K562 (cell line): ENCODE data around the gene FKBP7. TPM values are rescaled to one million over a fixed set of nuclear protein-coding genes. Genes with fewer than 3 reads are reported as not detected.
A peak's percentile ranks its signal among the peaks of the same experiment; 100 is the strongest.

ENCODE experiments used
- ATF7 ChIP-seq: fragments of 450-650 bp; IDR thresholded peaks from 2 replicates; pipeline ENCODE4 v1.7.1; 2014; ENCODE audit warnings: mild to moderate bottlenecking, moderate library complexity
- CC2D1A ChIP-seq: fragments of 450-650 bp; IDR thresholded peaks from 2 replicates; pipeline ENCODE4 v1.6.1; 2017; ENCODE audit warnings: mild to moderate bottlenecking
- FOXM1 ChIP-seq, 2 experiments: fragments of 450-650 bp in 1 of 2; sonication (generic) in 1 of 2; formaldehyde crosslinking in 1 of 2; IDR thresholded peaks; 2 replicates each; pipeline versions ENCODE4 v1.6.1 to v1.9.0; 2017 to 2022; ENCODE audit warnings: low read depth in 2 of 2, mild to moderate bottlenecking in 2 of 2, missing genetic modification reagents in 1 of 2, moderate library complexity in 1 of 2
- HNRNPUL1 ChIP-seq: fragments of 200-400 bp; formaldehyde crosslinking; IDR thresholded peaks from 2 replicates; pipeline ENCODE4 v1.6.1; 2017; ENCODE audit warnings: low read length
- KLF16 ChIP-seq: IDR thresholded peaks from 2 replicates; pipeline ENCODE4 v1.6.1; 2016; ENCODE audit warnings: antibody characterized with exemption
- MAX ChIP-seq: sonication (generic); formaldehyde crosslinking; IDR thresholded peaks from 2 replicates; pipeline ENCODE4 v1.9.0; 2022; ENCODE audit warnings: mild to moderate bottlenecking, missing genetic modification reagents
- MCM2 ChIP-seq: fragments of 450-650 bp; IDR thresholded peaks from 2 replicates; pipeline ENCODE4 v1.6.1; 2017; ENCODE audit warnings: low read depth, mild to moderate bottlenecking
- MCM5 ChIP-seq: fragments of 450-650 bp; IDR thresholded peaks from 2 replicates; pipeline ENCODE4 v1.6.1; 2016; ENCODE audit warnings: low read depth
- MEIS2 ChIP-seq: fragments of 450-650 bp; IDR thresholded peaks from 2 replicates; pipeline ENCODE4 v1.6.1; 2014; ENCODE audit warnings: mild to moderate bottlenecking; ENCODE audit not compliant: partially characterized antibody
- NR0B1 ChIP-seq: fragments of 450-650 bp; IDR thresholded peaks from one replicate; pipeline ENCODE4 v1.6.1; 2018; ENCODE audit warnings: mild to moderate bottlenecking, moderate library complexity; ENCODE audit not compliant: partially characterized antibody
- OTX1 ChIP-seq: fragments of 450-650 bp; formaldehyde crosslinking; IDR thresholded peaks from 2 replicates; pipeline ENCODE4 v1.4.0; 2022; ENCODE audit warnings: mild to moderate bottlenecking
- RBM17 ChIP-seq: fragments of 200-400 bp; formaldehyde crosslinking; IDR thresholded peaks from 2 replicates; pipeline ENCODE4 v1.6.1; 2017; ENCODE audit warnings: low read depth, mild to moderate bottlenecking, low read length, borderline replicate concordance
- SRF ChIP-seq, 2 experiments: fragments of 250-450, 450-650 bp in 1 of 2; sonication (Bioruptor Pico) in 1 of 2; sonication (generic) in 1 of 2; formaldehyde crosslinking; IDR thresholded peaks; 2 replicates each; pipeline versions ENCODE4 v1.5.0 to v1.5.1; 2020 to 2022; ENCODE audit warnings: mild to moderate bottlenecking in 1 of 2, missing genetic modification reagents in 1 of 2
- STAT5A ChIP-seq: IDR thresholded peaks from 2 replicates; pipeline ENCODE4 v1.6.1; 2012; ENCODE audit warnings: low read length, inconsistent platforms, borderline replicate concordance
- TAL1 ChIP-seq: fragments of 450-650 bp; IDR thresholded peaks from 2 replicates; pipeline ENCODE4 v1.6.1; 2016; ENCODE audit warnings: mild to moderate bottlenecking
- ZNF324 ChIP-seq: fragments of 250-450 bp; sonication (Bioruptor Pico); IDR thresholded peaks from 2 replicates; pipeline ENCODE4 v1.4.0; 2020; ENCODE audit warnings: mild to moderate bottlenecking
- ZNF79 ChIP-seq: fragments of 250-450 bp; sonication (Bioruptor Pico); IDR thresholded peaks from 2 replicates; pipeline ENCODE4 v1.4.0; 2020; ENCODE audit warnings: low read depth, mild to moderate bottlenecking, moderate library complexity
- polyA plus RNA-seq, 8 experiments: library from polyadenylated mRNA; depleted of rRNA in 4 of 8; stranded (reverse) in 5 of 8; unstranded in 3 of 8; fragments of >200 nt; fragmentation: Nextera tagmentation in 2 of 8; fragmentation: Illumina TruSeq in 1 of 8; extraction: Ambion mirVana in 2 of 8; extraction: Trizol in 1 of 8; gene quantifications; 2 replicates each; pipeline versions ENCODE4 v1.2.1 to v1.2.3, GENCODE V29; 2011 to 2014; ENCODE audit warnings: inconsistent platforms in 1 of 8, missing spikeins in 1 of 8
- total RNA-seq, 7 experiments: library from RNA; depleted of rRNA in 6 of 7; stranded (reverse); fragments of >200 nt in 6 of 7; fragmentation: Illumina TruSeq in 2 of 7; extraction: Trizol in 2 of 7; gene quantifications; 2 replicates each; pipeline versions ENCODE4 v1.2.1 to v1.2.3, GENCODE V29; 2011 to 2021; ENCODE audit warnings: low replicate concordance in 1 of 7
- TF ChIP-seq, protein P1 (sequence below): fragments of 450-650 bp; conservative IDR thresholded peaks from 2 replicates; pipeline ENCODE4 v1.6.1; 2016; ENCODE audit warnings: missing genetic modification characterization, low read depth, mild to moderate bottlenecking, missing compliant biosample characterization, moderate library complexity
- TF ChIP-seq, protein P2 (sequence below), 2 experiments: fragments of 450-650 bp in 1 of 2; sonication (generic) in 1 of 2; formaldehyde crosslinking in 1 of 2; IDR thresholded peaks in 1 of 2; conservative IDR thresholded peaks in 1 of 2; 2 replicates each; pipeline versions ENCODE4 v1.6.1 to v1.8.1; 2016 to 2023; ENCODE audit warnings: mild to moderate bottlenecking in 2 of 2, moderate library complexity in 2 of 2, inconsistent platforms in 1 of 2, missing genetic modification reagents in 1 of 2
- TF ChIP-seq, protein P3 (sequence below), 2 experiments: fragments of 450-650 bp; conservative IDR thresholded peaks; 2 replicates each; pipeline ENCODE4 v1.6.1; 2017; ENCODE audit warnings: mild to moderate bottlenecking in 2 of 2, moderate library complexity in 2 of 2
- TF ChIP-seq, protein P4 (sequence below), 3 experiments: IDR thresholded peaks in 2 of 3; conservative IDR thresholded peaks in 1 of 3; 2 replicates each; pipeline ENCODE4 v1.5.1; 2011 to 2012; ENCODE audit warnings: low read length in 3 of 3, mild to moderate bottlenecking in 3 of 3, control low read depth in 2 of 3, improper control_type of control experiment in 1 of 3, inconsistent platforms in 1 of 3, low read depth in 1 of 3, mixed read lengths in 1 of 3, moderate library complexity in 1 of 3; ENCODE audit not compliant: insufficient read depth in 2 of 3

The FKBP7 gene
- total and polyA plus RNA-seq, 9 of the 15 experiments (the other 6 are each of a cell fraction or from before 2014, with no cell fraction given), result 6.1 to 23.2 (median 19.0) TPM

DNA sequence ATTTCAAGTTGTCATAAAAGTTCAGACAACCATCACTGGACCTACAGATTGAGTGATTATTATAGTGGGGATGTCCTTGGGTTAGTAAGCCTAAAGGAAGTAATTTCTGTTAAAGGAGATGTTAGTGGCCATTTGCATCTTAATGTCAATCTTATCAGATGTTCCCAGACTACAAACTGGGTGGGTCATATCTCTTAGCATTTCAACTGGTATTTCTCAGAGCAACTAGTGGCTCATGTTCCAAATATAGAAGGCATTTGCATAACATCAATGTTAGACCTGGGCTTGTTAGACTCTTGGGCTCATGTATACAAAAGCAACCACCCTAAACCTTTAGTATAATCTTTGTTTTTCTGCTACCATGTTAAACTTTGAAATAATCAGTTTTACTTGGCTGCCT, 19.7 kb upstream of the FKBP7 start (continued):
- TF ChIP-seq, protein P1, sequence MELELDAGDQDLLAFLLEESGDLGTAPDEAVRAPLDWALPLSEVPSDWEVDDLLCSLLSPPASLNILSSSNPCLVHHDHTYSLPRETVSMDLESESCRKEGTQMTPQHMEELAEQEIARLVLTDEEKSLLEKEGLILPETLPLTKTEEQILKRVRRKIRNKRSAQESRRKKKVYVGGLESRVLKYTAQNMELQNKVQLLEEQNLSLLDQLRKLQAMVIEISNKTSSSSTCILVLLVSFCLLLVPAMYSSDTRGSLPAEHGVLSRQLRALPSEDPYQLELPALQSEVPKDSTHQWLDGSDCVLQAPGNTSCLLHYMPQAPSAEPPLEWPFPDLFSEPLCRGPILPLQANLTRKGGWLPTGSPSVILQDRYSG (tag), result no peak
- TF ChIP-seq MCM5, result no peak
- no peak; the same call in 1 of the 2 replicates for TF ChIP-seq ATF7
- TF ChIP-seq, protein P2, sequence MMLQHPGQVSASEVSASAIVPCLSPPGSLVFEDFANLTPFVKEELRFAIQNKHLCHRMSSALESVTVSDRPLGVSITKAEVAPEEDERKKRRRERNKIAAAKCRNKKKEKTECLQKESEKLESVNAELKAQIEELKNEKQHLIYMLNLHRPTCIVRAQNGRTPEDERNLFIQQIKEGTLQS (IDR thresholded peaks at IDR 0.05), result peak; percentile 67
- TF ChIP-seq, protein P2 (CRISPR knock-in tag; conservative IDR thresholded peaks at IDR 0.05), result no peak
- peak; percentile 61; the same call in 1 of the 2 replicates for TF ChIP-seq STAT5A
- no peak for TF ChIP-seq ZNF79 (CRISPR knock-in tag)
- no peak for TF ChIP-seq CC2D1A
- TF ChIP-seq, protein P3, sequence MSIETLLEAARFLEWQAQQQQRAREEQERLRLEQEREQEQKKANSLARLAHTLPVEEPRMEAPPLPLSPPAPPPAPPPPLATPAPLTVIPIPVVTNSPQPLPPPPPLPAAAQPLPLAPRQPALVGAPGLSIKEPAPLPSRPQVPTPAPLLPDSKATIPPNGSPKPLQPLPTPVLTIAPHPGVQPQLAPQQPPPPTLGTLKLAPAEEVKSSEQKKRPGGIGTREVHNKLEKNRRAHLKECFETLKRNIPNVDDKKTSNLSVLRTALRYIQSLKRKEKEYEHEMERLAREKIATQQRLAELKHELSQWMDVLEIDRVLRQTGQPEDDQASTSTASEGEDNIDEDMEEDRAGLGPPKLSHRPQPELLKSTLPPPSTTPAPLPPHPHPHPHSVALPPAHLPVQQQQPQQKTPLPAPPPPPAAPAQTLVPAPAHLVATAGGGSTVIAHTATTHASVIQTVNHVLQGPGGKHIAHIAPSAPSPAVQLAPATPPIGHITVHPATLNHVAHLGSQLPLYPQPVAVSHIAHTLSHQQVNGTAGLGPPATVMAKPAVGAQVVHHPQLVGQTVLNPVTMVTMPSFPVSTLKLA (conservative IDR thresholded peaks at IDR 0.05), result 0 out of 4 replicates have a peak, but pooled peaks of 1 of the 2 experiments have one; percentile 11
- TF ChIP-seq TAL1, result peak; percentile 60
- peak; percentile 33 for TF ChIP-seq MEIS2
- no peak for TF ChIP-seq HNRNPUL1
- 0 out of 2 replicates have a peak, but pooled peaks have one; percentile 34 for TF ChIP-seq KLF16
- no peak for TF ChIP-seq RBM17
- no peak for TF ChIP-seq ZNF324
- no peak for TF ChIP-seq OTX1 (CRISPR knock-in tag)
- no peak for TF ChIP-seq MCM2
- TF ChIP-seq SRF (CRISPR knock-in tag; IDR thresholded peaks at IDR 0.05), result peak in 1 of 2 experiments; percentile 59; a peak in 2 of 4 replicates
- TF ChIP-seq, protein P4, sequence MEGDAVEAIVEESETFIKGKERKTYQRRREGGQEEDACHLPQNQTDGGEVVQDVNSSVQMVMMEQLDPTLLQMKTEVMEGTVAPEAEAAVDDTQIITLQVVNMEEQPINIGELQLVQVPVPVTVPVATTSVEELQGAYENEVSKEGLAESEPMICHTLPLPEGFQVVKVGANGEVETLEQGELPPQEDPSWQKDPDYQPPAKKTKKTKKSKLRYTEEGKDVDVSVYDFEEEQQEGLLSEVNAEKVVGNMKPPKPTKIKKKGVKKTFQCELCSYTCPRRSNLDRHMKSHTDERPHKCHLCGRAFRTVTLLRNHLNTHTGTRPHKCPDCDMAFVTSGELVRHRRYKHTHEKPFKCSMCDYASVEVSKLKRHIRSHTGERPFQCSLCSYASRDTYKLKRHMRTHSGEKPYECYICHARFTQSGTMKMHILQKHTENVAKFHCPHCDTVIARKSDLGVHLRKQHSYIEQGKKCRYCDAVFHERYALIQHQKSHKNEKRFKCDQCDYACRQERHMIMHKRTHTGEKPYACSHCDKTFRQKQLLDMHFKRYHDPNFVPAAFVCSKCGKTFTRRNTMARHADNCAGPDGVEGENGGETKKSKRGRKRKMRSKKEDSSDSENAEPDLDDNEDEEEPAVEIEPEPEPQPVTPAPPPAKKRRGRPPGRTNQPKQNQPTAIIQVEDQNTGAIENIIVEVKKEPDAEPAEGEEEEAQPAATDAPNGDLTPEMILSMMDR (IDR thresholded peaks at IDR 0.05 in 2 of 3, conservative IDR thresholded peaks at IDR 0.05 in 1 of 3; ENCODE audit: insufficient read depth in 2 of 3, low read depth in 1 of 3, low read length in 3 of 3), result no peak
- TF ChIP-seq FOXM1 (IDR thresholded peaks at IDR 0.05; ENCODE audit: low read depth), result 0 out of 2 replicates have a peak, but pooled peaks have one; percentile 23
- no peak for TF ChIP-seq FOXM1 (CRISPR knock-in tag; IDR thresholded peaks at IDR 0.05; ENCODE audit: low read depth)
- TF ChIP-seq NR0B1, result no peak
- no peak for TF ChIP-seq MAX (CRISPR knock-in tag)
